ENCODE results near the gene TCF7. TPM values are rescaled to one million over a fixed set of nuclear protein-coding genes. Genes with fewer than 3 reads are reported as not detected.
A peak's percentile ranks its signal among the peaks of the same experiment; 100 is the strongest.

Gene TCF7
- total and polyA plus RNA-seq, 12 donors, result 2.8 to 9.6 (median 6.3) TPM

GRCh38 chr5:134175921-134176510, 61.5 kb downstream of the TCF7 start:
- H3K4me3 ChIP-seq, result peak overlapping the region; percentile 19 to 96 (median 90)
- peak overlapping the region; percentile 94 to 100 (median 99) for H3K27ac ChIP-seq
- TF ChIP-seq CTCF (IDR thresholded peaks at IDR 0.05) (no peak), POLR2A (IDR thresholded peaks at IDR 0.05) (no peak)
- H3K9me3 ChIP-seq (replicated peaks in 1 of 3), result no peaks in the 10 kb centered on the region
- peaks cover 9 to 31% of the 10 kb centered on the region in 2 donors for H3K4me1 ChIP-seq (replicated peaks in 1 of 2)
- peaks cover 0 to 26% of the 10 kb centered on the region in 2 donors for H3K36me3 ChIP-seq (replicated peaks in 1 of 2)
- H3K27me3 ChIP-seq, result no peaks in the 10 kb centered on the region
- DNase-seq, result peak in 6 of 7 donors; percentile 32 to 68 (median 50)
- WGBS, 4 donors, result 0 to 2% (median 1%) methylated on average over 20 to 31 of the region's 31 CpGs
- intact Hi-C loops (cut with DNase I), result no loop called here

GRCh38 chr5:134176511-134177368, 62.3 kb downstream of the TCF7 start, which contains the start of gene SKP1:
Gene SKP1, minus strand, starts transcription at chr5:134176950. Its CDS starts 2,928 bp downstream, at chr5:134174022.
- Histone ChIP-seq H3K36me3 (replicated peaks in 1 of 2) (peaks cover 0 to 19% of the 10 kb centered on the region in 2 donors), H3K4me3 (peak within 1 kb of the TSS; percentile 19 to 96 (median 90)), H3K27ac (peak within 1 kb of the TSS; percentile 94 to 100 (median 99)), H3K27me3 (no peaks in the 10 kb centered on the region), H3K4me1 (replicated peaks in 1 of 2) (peaks cover 9 to 31% of the 10 kb centered on the region in 2 donors), H3K9me3 (replicated peaks in 1 of 3) (no peaks in the 10 kb centered on the region)
- peak; percentile 71 to 89 (median 82) for DNase-seq
- WGBS, 4 donors, result 0 to 1% (median 0%) methylated on average over 21 to 92 of the region's 92 CpGs
- intact Hi-C loops (cut with DNase I), result no loop called here
- peak; percentile 98 to 99 for TF ChIP-seq POLR2A (IDR thresholded peaks at IDR 0.05)
- TF ChIP-seq CTCF (IDR thresholded peaks at IDR 0.05), result peak in 1 of 6 experiments; percentile 1

DNA sequence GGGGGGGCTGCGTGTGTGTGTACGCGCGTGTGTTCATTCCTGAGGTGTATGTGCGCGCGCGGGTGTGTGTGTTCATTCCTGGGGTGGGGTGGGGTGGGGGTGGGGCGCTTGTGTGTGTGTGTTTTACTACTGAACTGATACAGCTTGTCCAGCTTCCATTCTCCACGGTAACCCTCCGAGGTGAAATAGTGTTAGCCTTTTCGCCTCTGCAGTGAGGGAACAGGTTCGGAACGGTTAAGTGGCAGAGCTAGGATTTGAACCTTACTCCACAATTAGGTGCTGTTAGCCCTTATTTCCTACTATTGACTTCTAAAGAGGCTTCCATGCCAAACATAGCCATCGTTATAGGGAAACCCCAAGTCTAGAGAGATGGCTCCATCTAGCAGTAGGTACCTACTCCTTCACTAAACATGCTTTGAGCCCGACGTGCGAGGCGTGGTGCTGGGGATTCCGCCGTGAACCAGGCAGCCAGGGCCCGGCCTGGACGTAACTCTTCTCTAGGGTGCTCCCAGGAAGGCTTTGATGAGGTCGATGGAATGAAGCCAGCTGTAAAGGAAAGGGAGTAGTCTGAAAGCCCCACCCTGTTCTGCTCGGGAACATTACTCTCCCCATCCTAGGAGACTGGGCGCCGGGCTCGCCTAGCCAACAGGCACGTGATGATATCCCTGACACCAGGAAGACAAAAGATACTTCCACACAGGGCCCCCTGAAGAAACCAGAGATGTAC, 63.1 kb downstream of the TCF7 start:
- intact Hi-C loops (cut with DNase I), result no loop called here

More for the DNA sequence above, 63.1 kb downstream of the TCF7 start:
- H3K4me1 ChIP-seq (replicated peaks in 1 of 2), result peaks cover 9 to 31% of the 10 kb centered on the region in 2 donors
- H3K27ac ChIP-seq, result peak overlapping the region; percentile 94 to 100 (median 99)
- peak overlapping the region in 2 of 4 donors; percentile 86 to 96 for H3K4me3 ChIP-seq
- TF ChIP-seq CTCF (IDR thresholded peaks at IDR 0.05) (no peak), POLR2A (IDR thresholded peaks at IDR 0.05) (no peak)
- H3K27me3 ChIP-seq, result no peaks in the 10 kb centered on the region
- peak in 4 of 7 donors; percentile 16 to 36 (median 22) for DNase-seq
- WGBS, 4 donors, result 24 to 29% (median 27%) methylated on average over 21 to 29 of the region's 29 CpGs
- H3K36me3 ChIP-seq (replicated peaks in 1 of 2), result peaks cover 0 to 11% of the 10 kb centered on the region in 2 donors
- H3K9me3 ChIP-seq (replicated peaks in 1 of 3), result no peaks in the 10 kb centered on the region
